ENCODE data around the gene LDHA.

Gene LDHA

DNA sequence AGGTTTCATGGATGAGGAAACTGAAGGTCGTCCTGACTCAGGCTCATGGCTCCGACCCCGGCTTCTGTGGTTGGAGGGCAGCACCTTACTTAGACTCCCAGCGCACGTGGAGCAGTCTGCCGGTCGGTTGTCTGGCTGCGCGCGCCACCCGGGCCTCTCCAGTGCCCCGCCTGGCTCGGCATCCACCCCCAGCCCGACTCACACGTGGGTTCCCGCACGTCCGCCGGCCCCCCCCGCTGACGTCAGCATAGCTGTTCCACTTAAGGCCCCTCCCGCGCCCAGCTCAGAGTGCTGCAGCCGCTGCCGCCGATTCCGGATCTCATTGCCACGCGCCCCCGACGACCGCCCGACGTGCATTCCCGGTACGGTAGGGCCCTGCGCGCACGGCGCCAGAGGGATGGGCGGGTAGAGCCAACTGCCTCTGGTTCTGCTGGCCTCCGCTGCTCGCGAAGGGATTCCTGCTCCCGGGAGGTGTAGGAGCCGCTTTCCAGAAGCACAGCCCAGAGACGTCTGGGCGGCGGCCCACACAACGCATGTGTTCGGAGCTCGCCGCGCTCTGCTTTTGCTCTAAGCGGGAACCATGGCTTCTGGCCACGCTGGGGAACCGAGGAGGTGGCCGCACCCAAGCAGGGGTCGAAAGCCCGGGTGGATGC, at the start of gene LDHA:
Gene LDHA (plus strand): TSS at position 289 of the 653 bp plus-strand sequence. CDS start 2,280 bp downstream, outside the sequence.
- DNase-seq: peak; percentile 90

DNA sequence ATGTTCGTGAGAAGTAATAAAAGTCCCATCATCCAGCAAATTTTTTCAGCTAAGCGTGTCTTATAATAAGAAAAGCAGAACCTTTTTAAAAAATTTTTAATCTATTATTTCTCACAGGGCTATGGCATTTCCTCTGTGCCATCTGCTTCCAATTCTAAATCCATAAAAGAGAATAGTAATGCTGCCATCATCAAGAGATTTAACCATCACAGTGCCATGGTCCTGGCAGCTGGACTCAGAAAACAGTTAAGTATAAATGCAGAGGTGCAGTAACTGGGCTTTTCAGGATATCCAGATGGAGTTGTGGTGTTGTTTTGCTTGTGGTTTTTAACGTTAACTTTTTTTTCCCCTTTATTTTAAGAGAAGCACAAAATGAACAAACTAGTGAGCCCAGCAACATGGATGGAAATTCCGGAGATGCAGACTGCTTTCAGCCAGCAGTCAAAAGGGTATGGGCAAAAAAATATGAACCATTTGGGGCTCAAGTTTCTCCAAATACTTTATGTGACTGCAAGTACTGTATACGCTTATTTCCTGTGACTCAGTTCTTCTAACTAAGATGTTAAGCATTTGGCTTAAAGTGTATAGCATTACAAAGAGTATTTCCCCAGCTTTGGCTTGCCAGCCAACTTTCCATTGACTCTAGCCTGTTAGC, 46.8 kb upstream of the LDHA start:
- DNase-seq: no peak

DNA sequence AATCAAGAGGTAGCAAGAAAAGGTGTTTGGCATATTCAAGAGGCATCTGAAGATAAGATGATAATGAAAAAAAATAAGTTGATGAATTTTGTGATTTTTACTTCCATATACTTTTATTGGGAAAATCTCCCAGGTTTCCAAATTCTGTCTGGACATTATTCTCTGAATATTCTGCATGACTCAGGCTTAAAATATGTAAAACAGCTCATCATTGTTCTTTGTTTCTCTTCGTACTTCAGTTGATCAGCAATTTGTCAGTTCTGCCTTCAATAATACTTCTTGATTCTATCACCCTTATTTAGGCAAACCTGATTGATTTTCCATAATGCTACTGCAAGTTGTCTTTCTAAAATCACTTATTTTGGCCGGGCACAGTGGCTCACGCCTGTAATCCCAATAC, 41.8 kb upstream of the LDHA start:
- DNase-seq: no peak

DNA sequence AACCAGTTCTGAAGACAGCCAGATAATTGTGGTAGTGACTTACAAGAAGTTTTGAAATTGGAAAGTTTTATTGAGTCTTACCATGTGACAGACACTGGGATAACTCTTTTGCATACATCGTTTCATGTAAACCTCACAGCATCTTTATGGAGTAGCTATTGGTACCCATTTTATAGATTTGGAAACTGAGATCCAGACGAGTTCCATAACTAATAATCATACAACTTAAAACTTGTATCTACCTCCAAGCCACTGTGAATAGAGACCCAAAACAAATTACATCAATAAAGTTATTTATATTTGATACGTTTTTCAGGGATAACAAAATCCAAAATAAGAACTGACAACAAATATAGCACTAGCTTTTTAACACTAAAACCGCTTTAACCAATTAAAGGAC, 35.7 kb upstream of the LDHA start:
- no peak for DNase-seq

DNA sequence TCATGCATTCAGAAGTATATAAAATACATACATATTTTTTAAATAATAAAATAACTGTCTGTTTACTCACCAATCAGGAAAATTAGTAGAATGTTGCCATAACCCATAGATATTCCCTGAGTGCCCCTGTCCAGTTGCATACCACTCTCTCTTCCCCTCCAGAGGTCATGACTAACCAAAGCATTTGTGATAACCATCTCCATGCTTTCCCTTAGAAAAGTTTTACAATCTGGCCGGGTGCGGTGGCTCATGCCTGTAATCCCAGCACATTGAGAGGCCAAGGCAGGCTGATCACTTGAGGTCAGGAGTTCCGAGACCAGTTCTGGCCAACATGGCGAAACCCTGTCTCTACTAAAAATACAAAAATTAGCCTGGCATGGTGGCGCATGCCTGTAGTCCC, 33.2 kb upstream of the LDHA start:
- DNase-seq: no peak

DNA sequence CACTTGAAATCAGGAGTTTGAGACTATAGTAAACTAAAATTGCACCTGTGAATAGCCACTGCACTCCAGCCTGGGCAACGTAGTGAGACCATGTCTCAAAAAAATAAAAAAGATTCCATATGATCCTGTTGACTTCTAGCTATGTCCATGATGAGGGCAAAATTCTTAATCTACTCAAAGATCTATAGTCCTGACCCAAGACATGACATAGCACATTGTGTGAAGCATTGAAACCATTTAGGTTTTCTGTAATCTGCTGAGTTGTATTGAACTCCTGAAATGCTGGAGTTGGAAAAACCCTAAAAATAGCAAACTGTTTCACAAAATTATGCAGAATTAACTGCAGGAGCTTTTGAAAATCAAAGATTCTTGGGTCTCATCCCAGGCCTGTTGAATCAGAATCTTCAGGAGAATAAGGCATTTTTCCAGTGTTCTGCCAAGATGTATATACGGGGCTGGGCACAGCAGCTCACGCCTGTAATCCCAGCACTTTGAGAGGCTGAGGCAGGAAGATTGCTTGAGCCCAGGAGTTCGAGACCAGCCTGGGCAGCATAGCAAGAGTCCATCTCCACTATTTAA, 29.8 kb upstream of the LDHA start:
- DNase-seq: no peak

DNA sequence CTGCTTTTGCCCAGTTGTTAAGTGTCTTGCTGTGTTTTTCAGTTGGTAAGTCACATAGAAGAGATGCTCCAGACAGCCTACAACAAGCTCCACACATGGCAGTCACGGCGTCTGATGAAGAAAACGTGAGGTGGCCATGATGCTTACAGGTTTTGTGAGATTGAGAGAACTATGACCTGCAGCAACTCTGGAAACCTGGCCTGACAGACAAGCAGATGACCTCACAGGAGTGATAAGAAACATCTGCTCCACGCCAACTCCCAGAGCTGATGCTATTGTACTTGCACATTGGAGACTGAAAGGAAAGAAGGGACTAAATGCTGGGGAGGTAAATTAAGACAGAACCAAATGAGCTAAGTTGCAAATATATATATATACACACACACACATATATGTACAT, 28.6 kb upstream of the LDHA start:
- DNase-seq: no peak

DNA sequence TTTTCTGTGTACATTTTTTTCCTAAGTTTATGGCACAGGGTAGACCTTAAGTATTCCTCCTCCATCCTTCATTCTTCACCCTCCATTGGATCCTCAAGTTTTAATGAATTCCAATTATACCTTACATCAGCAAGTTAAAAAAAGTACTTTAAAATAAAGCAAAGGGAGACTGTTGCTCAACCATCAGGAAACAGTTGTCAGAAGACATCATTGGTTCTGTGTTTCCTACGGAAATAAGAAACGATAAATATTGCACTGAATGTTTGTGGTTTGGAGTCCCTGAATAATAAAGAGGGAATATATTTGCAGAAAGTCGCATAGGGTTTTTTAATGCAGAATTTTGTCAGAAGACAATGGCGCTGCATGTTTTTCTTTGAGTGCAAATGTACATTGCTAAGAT, 28.1 kb upstream of the LDHA start:
- DNase-seq: no peak

DNA sequence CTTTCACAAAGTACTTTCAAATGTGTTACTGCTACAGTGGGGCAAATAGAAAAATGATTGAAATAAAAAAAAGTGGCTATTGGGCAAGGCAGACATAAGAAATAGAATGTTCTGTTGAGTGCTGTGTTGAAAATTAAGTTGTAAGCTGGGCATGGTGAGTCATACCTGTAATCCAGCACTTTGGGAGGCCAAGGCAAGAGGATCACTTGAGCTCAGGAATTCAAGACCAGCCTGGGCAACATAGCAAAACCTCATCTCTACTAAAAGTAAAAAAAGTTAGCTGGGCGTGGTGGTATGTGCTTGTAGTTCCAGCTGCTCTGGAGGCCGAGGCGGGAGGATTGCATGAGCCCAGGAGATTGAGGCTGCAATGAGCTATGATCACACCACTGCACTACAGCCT, 26.9 kb upstream of the LDHA start:
- no peak for DNase-seq

DNA sequence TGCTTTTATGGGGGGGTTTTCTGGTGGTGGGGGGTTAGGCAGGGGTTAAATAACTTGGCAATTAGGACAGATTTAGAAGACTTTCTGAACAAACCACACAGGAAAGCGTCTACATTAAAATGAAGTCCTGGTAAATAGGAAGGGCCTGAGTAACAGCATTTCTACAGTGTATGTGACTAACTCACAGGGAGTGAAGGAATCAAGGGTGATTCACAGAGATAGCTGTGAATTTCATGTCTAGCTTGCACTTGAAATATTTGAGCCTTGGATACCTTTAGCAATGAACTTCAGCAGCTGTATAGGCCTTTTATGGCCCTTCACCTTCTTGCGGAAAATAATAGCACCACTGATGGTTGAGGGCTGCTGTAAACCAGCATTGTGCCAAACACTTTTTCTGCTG, 26.1 kb upstream of the LDHA start:
- DNase-seq: no peak

DNA sequence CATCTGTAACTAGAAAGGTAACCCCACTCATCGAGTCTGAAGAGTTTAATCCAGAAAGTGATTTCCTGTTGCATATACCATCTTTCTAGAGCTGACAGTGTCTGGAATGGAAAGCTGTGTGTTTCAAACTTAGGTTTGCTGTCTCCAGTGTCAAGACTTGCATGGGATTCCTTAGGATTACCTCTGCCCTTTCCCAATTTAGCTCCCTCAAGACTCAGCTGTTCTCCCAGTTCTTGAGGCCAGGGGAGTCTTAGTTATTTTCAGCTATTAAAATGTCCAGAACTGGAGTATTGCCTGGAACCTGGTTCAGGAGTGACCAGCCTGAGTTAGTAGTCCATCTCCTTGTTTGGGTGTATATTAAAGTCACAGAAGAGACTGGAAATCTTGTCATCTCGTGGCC, 25.0 kb upstream of the LDHA start:
- DNase-seq: no peak

DNA sequence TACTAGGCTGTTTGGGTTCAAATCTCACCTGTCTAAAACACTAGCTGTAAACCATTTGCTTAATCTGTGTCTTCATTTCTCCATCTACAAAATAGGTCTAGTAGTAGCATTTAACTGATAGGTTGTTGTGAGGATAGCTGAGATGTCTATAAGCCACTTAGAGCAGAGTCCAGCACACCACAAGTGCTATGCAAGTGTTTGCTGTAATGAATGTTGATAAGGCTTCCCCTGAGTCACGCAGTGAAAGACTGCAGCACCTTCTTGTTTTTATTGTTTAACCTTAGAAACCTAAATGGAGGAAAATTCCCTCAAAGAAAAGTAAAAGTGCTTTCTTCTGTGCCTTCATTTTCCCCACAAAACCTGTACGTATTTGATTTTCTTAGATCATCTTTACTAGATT, 23.1 kb upstream of the LDHA start:
- no peak for DNase-seq

DNA sequence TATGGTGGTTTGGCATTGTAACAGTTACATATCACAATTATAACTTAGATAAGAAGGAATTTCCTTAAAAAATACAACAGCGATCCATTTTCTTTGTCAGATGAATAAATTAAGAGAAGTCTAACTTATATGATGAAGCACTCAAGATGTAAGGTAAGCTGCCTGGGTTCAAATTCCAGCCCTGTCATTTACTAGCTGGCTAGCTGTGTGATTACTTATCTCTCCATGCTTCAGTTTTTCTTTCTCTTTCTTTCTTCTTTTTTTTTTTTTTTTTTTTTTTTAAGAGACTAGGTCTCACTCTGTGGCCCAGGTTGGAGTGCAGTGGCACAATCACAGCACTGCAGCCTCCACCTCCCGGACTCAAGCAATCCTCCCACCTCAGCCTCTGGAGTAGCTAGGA, 22.2 kb upstream of the LDHA start:
- DNase-seq: no peak

DNA sequence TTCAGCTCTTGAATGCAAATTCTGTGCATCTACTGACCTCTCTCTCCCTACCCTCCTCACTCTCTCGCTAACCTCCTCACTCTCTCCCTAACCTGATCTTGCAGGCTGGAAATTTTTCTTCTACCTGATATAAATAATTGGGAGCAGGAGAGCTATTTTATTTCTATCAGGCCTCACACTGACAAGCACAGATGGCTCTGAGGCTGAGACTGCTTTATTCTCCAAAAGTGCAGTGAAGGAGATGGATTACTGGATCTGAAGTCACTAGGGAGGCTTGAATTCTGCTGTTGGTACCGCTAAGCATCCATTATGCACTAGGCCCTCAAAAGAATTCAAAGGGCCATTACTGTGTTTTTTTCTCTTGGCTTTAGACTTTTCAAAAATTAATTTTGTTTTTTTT, 19.4 kb upstream of the LDHA start:
- DNase-seq: no peak

DNA sequence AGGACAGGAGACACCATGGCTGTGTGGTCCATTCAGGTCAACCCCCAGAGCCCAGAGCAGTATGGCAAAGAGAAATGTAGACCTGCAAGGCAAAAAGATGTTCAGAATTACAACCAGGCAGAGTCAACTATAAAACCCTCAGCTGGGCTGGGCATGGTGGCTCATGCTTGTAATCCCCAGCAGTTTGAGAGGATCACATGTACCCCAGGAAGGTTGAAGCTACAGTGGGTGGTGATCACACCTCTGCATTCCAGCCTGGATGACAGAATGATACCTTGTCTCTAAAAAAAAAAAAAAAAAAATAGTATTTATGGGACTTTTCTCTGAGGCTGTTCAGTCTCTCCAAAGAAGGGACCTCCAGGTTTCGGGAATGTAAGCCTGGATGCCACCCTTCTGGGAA, 18.4 kb upstream of the LDHA start:
- no peak for DNase-seq

DNA sequence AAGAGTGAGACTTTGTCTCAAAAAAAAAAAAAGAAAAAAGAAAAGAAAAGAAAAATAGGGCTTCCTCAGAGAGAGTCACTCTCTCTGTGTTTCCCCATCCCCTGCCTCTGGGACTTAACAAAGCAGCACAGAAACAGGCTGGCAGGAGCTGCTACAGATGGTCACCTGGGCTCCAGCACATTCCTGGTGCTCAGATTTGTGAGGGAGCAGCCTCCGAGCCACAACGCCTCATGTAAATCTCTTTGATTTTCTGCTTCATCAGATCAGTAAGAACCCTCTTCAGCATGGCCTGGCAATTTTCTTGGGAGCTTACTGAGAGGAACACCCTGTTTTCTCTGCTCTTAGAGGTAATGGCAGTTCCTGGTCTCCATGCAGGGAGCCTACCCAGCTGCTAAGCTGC, 15.2 kb upstream of the LDHA start:
- DNase-seq: no peak

DNA sequence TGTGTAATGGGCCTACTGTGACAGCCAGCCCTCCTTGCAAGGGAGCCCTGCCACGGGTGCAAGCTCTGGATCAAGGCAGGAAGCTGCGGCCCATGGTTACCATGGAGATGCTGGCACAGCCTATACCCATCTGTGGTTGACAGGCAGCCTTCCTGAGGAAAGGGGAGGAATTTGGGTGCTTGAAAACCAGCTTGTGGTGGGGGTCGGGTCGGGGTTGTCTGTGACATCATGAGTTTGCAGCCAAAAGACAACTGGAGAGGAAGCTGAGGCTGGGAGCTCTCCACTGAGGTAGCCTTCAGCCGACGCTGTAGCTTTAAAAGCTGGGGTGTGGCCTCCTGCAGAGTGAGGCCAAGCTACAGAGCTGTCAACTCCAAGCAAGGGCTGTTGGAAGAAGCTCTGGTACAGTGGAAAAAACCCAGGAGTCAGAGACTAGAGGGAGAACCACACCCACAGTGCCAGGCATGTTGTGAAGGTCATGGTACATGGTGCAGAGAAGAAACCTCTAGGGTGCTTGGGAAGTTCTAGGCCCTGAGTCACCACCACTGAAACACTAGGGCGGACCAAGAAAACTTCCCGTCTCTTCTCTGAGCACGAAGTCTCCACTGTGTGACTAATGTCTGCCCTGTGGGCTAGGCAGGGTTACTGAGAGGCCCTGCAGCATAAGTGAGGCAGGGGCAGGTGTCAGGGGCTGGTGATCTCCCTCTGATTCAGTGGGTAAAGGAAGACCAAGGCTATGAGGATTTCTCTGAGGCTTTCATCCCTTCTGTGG, 10.8 kb upstream of the LDHA start:
- DNase-seq: no peak

DNA sequence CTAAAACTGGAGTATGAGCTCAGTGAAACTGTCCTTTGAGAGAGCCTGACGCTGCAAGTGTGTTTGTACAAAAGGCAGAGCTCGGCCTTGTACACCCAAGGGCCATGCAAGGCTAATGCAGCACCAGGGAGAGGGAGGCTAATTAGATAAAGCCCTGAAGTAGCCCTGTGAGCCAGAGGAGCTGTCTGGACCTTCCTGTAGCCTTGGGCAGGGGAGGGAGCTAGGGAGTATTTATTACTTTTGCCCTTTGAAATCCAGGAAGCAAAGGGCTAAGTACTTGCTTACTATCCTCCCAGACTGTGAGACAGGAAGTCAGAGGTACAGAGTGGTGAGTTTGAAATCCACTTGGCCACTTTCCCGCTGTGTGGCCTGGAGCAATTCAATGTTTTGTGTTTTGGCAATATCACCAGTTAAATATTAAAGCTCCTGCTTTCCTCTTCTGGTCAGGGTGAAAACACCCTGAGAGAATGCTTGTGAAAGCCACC, 10.2 kb upstream of the LDHA start:
- no peak for DNase-seq

DNA sequence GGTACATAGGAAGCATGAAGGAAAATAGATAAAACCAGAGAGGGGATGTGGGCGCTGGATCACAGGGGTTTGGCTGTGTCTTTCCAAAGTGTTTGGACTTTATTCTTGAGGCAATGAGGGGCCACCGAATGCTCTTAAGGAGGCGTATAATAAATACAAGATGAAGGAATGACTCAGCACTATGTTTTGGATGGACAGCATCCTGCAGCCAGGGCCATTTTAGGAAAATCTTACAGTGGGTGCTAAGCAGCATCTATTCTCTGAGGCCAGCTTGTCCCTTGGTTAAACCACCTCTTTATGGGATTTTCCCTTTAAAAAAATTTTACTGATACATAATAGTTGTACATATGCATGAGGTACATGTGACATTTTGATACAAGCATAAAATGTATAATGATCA, 4.3 kb upstream of the LDHA start:
- no peak for DNase-seq

DNA sequence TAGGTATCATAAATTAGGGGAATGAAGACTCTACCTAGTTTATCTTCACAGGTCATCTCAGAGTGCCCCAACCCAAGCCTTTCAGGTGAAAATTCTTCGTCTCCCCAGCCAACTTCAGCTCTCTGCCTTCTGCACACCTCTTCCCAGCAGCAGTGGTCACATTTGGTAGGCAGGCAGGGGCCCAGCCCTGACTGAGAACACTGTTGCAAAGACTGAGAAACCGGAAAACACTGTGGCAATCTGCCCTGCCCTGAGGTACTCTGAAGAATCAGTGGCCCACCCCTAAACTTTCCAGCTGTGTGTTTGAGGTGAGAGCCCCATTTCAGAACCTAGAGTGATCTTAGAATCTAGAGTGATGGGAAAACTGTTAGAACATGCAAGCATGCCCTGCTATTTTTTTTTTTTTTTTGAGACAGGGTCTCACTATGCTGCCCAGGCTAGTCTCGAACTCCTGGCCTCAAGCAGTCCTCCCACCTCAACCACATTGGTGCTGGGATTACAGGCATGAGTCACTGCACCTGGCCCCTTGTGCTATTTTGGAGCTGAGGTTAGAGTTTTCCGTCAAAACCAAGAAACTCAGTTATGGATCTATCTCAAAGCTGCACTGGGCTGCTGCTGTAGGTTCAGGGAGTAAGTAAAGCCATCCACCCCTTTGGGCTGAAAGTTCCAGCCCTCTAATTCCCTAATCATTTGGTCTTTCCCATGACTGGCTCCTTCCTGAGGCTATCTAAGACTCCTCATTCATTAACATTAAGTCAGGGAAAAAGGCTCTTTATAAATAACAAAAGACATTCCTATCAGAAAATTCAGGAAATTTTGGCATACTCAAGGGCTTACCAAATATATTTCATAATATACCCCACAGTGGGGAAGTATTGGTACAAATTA, 1.7 kb upstream of the LDHA start:
- DNase-seq: no peak

DNA sequence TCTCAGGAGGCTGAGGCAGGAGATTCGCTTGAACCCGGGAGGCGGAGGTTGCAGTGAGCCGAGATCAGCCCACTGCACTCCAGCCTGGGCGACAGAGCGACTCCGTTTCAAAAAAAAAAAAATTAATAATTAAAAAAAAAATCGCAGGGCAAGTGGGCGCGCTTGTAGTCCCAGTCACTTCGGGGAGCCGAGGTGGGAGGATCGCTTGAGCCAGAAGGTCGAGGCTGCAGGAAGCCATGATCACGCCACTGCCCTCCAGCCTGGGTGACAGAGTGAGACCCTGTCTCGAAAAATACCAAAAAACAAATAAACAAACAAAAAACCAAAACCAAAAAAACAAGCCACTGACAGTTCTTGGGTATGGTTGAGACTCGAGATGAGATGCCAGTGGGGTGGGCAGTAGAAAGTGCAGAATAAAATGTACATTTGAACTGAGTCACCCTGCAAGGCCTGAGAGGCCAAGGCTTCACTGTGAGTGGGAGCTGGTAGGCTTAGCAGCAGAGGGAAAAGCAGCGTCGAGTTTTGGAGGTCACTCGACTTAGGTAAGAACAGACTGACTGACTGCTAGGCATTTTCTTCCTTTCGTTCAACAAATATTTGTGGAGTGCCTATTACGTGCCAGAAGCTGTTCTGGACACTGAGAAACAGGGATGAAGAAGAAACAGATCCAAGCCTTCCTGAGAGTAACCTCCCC, 635 bp upstream of the LDHA start:
- no peak for DNase-seq
